GM23248 (cell line): ENCODE measurements around the gene FAM110D. TPM values are rescaled to one million over a fixed set of nuclear protein-coding genes. Genes with fewer than 3 reads are reported as not detected.

Experiments used
- DNase-seq: peaks from one replicate; pipeline ENCODE4 v3.0.0-alpha.2; 2015
- H2AFZ ChIP-seq: fragments of 200-600 bp; sonication (generic); 2 replicates; pipeline ENCODE4 v1.6.1; 2016; ENCODE audit warnings: antibody characterized with exemption
- H3F3A ChIP-seq: fragments of 200-600 bp; sonication (generic); 2 replicates; pipeline ENCODE4 v1.6.1; 2016; ENCODE audit warnings: mild to moderate bottlenecking, antibody characterized with exemption, mixed run types; ENCODE audit not compliant: insufficient read depth
- H3K27ac ChIP-seq: fragments of 200-600 bp; sonication (generic); 2 replicates; pipeline ENCODE4 v1.5.1; 2016; ENCODE audit warnings: mild to moderate bottlenecking
- H3K27me3 ChIP-seq: fragments of 200-600 bp; sonication (generic); replicated peaks from 2 replicates; pipeline ENCODE4 v1.6.1; 2016; ENCODE audit warnings: mild to moderate bottlenecking; ENCODE audit not compliant: insufficient read depth
- H3K36me3 ChIP-seq: fragments of 200-600 bp; sonication (generic); 2 replicates; pipeline ENCODE4 v1.6.1; 2016; ENCODE audit warnings: low read depth, mild to moderate bottlenecking
- H3K4me1 ChIP-seq: fragments of 200-600 bp; sonication (generic); 2 replicates; pipeline ENCODE4 v1.6.1; 2016; ENCODE audit warnings: mild to moderate bottlenecking; ENCODE audit not compliant: insufficient read depth
- H3K4me2 ChIP-seq: fragments of 200-600 bp; sonication (generic); one replicate; pipeline ENCODE4 v1.6.1; 2016; ENCODE audit warnings: mild to moderate bottlenecking; ENCODE audit not compliant: unreplicated experiment
- H3K4me3 ChIP-seq: fragments of 200-600 bp; sonication (generic); 2 replicates; pipeline ENCODE4 v1.5.1; 2016; ENCODE audit warnings: mild to moderate bottlenecking
- H3K79me2 ChIP-seq: fragments of 200-600 bp; sonication (generic); 2 replicates; pipeline ENCODE4 v1.6.1; 2016; ENCODE audit warnings: mild to moderate bottlenecking; ENCODE audit not compliant: insufficient read depth
- H3K9ac ChIP-seq: fragments of 200-600 bp; sonication (generic); 2 replicates; pipeline ENCODE4 v1.6.1; 2016; ENCODE audit warnings: mild to moderate bottlenecking
- H3K9me2 ChIP-seq: fragments of 200-600 bp; sonication (generic); 2 replicates; pipeline ENCODE4 v1.6.1; 2016; ENCODE audit warnings: mixed run types, mild to moderate bottlenecking, moderate library complexity; ENCODE audit not compliant: insufficient read depth
- H3K9me3 ChIP-seq: fragments of 200-600 bp; sonication (generic); one replicate; pipeline ENCODE4 v1.6.1; 2017; ENCODE audit warnings: low read depth
- H4K20me1 ChIP-seq: fragments of 200-600 bp; sonication (generic); 2 replicates; pipeline ENCODE4 v1.6.0; 2016; ENCODE audit not compliant: insufficient read depth
- EZH2 ChIP-seq: fragments of 200-600 bp; sonication (generic); IDR thresholded peaks from 2 replicates; pipeline ENCODE4 v1.6.1; 2018; ENCODE audit warnings: antibody characterized with exemption, mild to moderate bottlenecking; ENCODE audit not compliant: insufficient read depth, poor library complexity, severe bottlenecking
- EZH2phosphoT487 ChIP-seq: fragments of 200-600 bp; sonication (generic); IDR thresholded peaks from 2 replicates; pipeline ENCODE4 v1.6.1; 2018; ENCODE audit warnings: antibody characterized with exemption, moderate library complexity, mild to moderate bottlenecking, low read depth; ENCODE audit not compliant: insufficient read depth
- WGBS, 2 experiments: methylation state at CpG; one replicate each; pipeline ENCODE4 v1.1.6; 2015 to 2017; ENCODE audit warnings: low lambda C conversion rate in 2 of 2, low coverage in 1 of 2; ENCODE audit errors: missing lambda C conversion rate in 2 of 2; 5-methylcytosine and 5-hydroxymethylcytosine counted together
- in situ Hi-C: fragments of 300-500 bp; cut with MboI; formaldehyde crosslinking; loops from 2 replicates; pipeline ENCODE4 v1.15.0; 2020
- polyA plus RNA-seq: library from polyadenylated mRNA; unstranded; fragments of >200 nt; fragmentation: Nextera tagmentation; extraction: Ambion mirVana; gene quantifications from 2 replicates; pipeline ENCODE4 v1.2.1, GENCODE V29; 2016
- total RNA-seq: library from RNA; depleted of rRNA; stranded (reverse); fragments of >200 nt; shearing (Covaris generic); gene quantifications from 2 replicates; pipeline ENCODE4 v1.2.3, GENCODE V29; 2014

The FAM110D gene
- total and polyA plus RNA-seq, 2 experiments from 2014 or later, result not detected

DNA sequence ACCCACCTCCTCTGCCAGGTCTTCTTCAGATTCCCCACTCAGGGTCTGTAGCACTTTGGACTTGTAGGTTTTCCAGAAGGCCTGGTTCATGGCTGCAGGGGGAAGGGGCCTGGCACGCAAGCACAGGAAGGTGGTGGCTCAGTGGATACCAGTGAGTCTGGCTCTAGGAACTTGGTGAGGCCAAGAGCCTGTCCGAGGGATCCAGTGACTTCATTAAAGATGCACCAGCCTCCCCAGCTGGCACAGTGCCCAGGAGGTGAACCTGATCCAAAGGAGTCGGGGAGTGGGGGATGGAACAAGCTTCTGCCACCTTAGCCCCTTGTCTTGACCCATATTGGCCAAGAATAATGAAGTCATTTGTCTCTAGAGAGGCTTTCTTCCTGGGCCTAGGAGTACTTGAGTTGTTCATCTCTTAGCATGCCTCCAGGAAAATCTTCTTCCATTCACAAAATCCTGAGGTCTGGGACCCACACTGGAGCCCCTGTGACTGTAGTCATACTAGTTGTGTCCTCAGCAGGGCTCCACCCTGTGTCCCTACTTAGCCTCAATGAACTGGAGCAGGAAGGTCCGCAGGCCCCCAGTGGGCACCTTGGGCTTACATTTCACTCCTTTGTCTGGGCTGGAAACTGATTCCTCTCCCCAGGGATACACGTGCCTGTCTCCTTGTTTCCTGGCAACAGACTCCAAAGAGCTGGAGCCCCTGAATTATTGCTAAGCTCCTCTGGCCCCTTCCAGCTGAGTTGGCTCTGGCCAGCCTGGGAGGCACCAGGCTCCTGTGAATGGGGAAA, 9.7 kb downstream of the FAM110D start, which contains the start of gene C1orf232:
Gene C1orf232, minus strand, starts transcription at position 554 of the 788 bp plus-strand sequence. Its CDS starts 464 bp downstream, at position 90.
- Histone ChIP-seq H3K9me3 (no peaks in the 10 kb centered on the region), H4K20me1 (no peaks in the 10 kb centered on the region), H3K36me3 (no peaks in the 10 kb centered on the region), H3K4me1 (no peaks in the 10 kb centered on the region), H3K4me2 (peak within 1 kb of the TSS; percentile 98), H2AFZ (peak within 1 kb of the TSS; percentile 94), H3K27me3 (peaks cover 5% of the 10 kb centered on the region; the same call in 1 of the 2 replicates), H3K9ac (peak within 1 kb of the TSS; percentile 93), H3F3A (no peaks in the 10 kb centered on the region), H3K79me2 (peaks cover 14% of the 10 kb centered on the region; the same call in 1 of the 2 replicates), H3K27ac (peak within 1 kb of the TSS; percentile 29; the same call in 1 of the 2 replicates), H3K9me2 (no peaks in the 10 kb centered on the region), H3K4me3 (peak within 1 kb of the TSS; percentile 96)
- in situ Hi-C loops, result no loop called here
- TF ChIP-seq EZH2phosphoT487, result no peak
- TF ChIP-seq EZH2, result no peak
- WGBS, 2 experiments, result 50 to 60% methylated on average over 5 of the region's 5 CpGs
- no peak for DNase-seq

- Histone ChIP-seq H2AFZ (peak overlapping the region; percentile 94), H3K9ac (peak overlapping the region; percentile 93; the same call in 1 of the 2 replicates), H3K27me3 (no peaks in the 10 kb centered on the region), H4K20me1 (no peaks in the 10 kb centered on the region), H3K79me2 (peaks cover 14% of the 10 kb centered on the region; the same call in 1 of the 2 replicates), H3K36me3 (no peaks in the 10 kb centered on the region), H3K27ac (no peak overlapping the region), H3K9me2 (no peaks in the 10 kb centered on the region), H3K4me2 (no peak overlapping the region), H3K9me3 (no peaks in the 10 kb centered on the region), H3F3A (no peaks in the 10 kb centered on the region), H3K4me3 (peak overlapping the region; percentile 96; the same call in 1 of the 2 replicates), H3K4me1 (no peaks in the 10 kb centered on the region)
- DNase-seq, result no peak
- in situ Hi-C loops, result no loop called here
- TF ChIP-seq EZH2phosphoT487 (no peak), EZH2 (no peak)
- 39 to 48% methylated on average over 4 of the region's 4 CpGs for WGBS, 2 experiments
These were observed 10.3 kb downstream of the FAM110D start for GRCh38 chr1:26169198-26169554.

DNA sequence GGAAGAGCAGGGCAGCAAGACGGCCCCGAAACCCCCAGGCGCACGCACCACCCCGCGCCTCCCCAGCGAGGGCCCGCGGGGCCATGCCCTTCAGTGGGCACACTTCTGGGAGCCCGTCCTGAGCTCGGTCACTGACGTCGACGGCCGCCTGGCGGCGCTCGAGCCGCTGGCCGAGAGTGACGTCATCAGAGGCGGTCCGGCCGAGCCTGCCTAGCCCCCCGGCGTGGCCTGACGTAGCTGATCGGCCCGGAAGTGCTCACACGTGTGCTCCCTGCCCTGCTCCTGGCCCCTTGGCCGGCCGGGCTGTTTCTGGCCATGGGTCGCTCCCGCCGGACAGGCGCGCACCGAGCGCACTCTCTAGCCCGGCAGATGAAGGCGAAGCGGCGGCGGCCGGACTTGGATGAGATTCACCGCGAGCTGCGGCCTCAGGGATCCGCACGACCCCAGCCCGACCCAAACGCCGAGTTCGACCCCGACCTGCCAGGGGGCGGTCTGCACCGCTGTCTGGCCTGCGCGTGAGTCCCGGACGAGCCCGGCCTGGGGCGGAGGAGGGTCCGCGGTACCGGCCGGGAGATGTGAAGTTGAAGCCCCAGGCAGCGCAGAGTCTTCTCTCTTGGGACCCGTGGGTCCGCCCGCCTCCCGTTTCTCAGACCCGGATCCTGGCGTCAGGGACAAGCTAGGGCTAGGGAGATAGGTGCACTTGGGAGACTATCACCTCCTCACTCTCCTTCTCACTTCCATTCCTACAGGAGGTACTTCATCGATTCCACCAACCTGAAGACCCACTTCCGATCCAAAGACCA, 11.0 kb downstream of the FAM110D start, which contains the start of gene ZNF593:
Gene ZNF593, plus strand, starts transcription at position 240 of the 803 bp plus-strand sequence. Its CDS starts 76 bp downstream, at position 316.
- no peaks in the 10 kb centered on the region for H4K20me1 ChIP-seq
- DNase-seq, result peak; percentile 98
- H3K4me2 ChIP-seq, result peak within 1 kb of the TSS; percentile 98
- no peaks in the 10 kb centered on the region for H3K9me2 ChIP-seq
- WGBS, 2 experiments, result 3 to 4% methylated on average over 57 to 69 of the region's 76 CpGs
- peak within 1 kb of the TSS; percentile 94 for H2AFZ ChIP-seq
- H3K36me3 ChIP-seq, result no peaks in the 10 kb centered on the region
- H3K79me2 ChIP-seq, result peaks cover 14% of the 10 kb centered on the region; the same call in 1 of the 2 replicates
- no peaks in the 10 kb centered on the region for H3K27me3 ChIP-seq
- H3F3A ChIP-seq, result no peaks in the 10 kb centered on the region
- H3K4me1 ChIP-seq, result no peaks in the 10 kb centered on the region
- in situ Hi-C loops, result no loop called here
- no peak for TF ChIP-seq EZH2phosphoT487
- no peak for TF ChIP-seq EZH2
- peak within 1 kb of the TSS; percentile 93 for H3K9ac ChIP-seq
- H3K9me3 ChIP-seq, result no peaks in the 10 kb centered on the region
- H3K4me3 ChIP-seq, result peak within 1 kb of the TSS; percentile 96
- peak within 1 kb of the TSS; percentile 29; the same call in 1 of the 2 replicates for H3K27ac ChIP-seq

GRCh38 chr1:26170472-26170821, 11.6 kb downstream of the FAM110D start:
- peak overlapping the region; percentile 94 for H2AFZ ChIP-seq
- WGBS, 2 experiments, result 71 to 72% methylated on average over 8 to 9 of the region's 9 CpGs
- in situ Hi-C loops, result no loop called here

More at GRCh38 chr1:26170472-26170821, 11.6 kb downstream of the FAM110D start:
- peak; percentile 14 for DNase-seq
- H3K9me2 ChIP-seq, result no peaks in the 10 kb centered on the region
- no peak overlapping the region for H3K27ac ChIP-seq
- H3K79me2 ChIP-seq, result peaks cover 14% of the 10 kb centered on the region; the same call in 1 of the 2 replicates
- H3K9me3 ChIP-seq, result no peaks in the 10 kb centered on the region
- TF ChIP-seq EZH2, result no peak
- TF ChIP-seq EZH2phosphoT487, result no peak
- no peaks in the 10 kb centered on the region for H4K20me1 ChIP-seq
- H3K4me3 ChIP-seq, result peak overlapping the region; percentile 96
- no peaks in the 10 kb centered on the region for H3K4me1 ChIP-seq
- no peaks in the 10 kb centered on the region for H3K36me3 ChIP-seq
- H3F3A ChIP-seq, result no peaks in the 10 kb centered on the region
- no peaks in the 10 kb centered on the region for H3K27me3 ChIP-seq
- H3K4me2 ChIP-seq, result peak overlapping the region; percentile 98
- peak overlapping the region; percentile 93 for H3K9ac ChIP-seq
